H1 (cell line): ENCODE results near the gene PEX12. TPM values are rescaled to one million over a fixed set of nuclear protein-coding genes. Genes with fewer than 3 reads are reported as not detected.

ENCODE experiments used
- CTCF ChIA-PET: fragments of 300-600 bp; sonication (Branson Sonifier 250); formaldehyde crosslinking; loops from one replicate; lab custom pipeline; 2021; ENCODE audit not compliant: partially characterized antibody; lab: Charles Lee
- POLR2A ChIA-PET: fragments of 300-600 bp; sonication (Branson Sonifier 250); formaldehyde crosslinking; loops from one replicate; lab custom pipeline; 2021; ENCODE audit warnings: inconsistent platforms; ENCODE audit not compliant: partially characterized antibody; lab: Charles Lee
- DNase-seq, 2 experiments: peaks; one replicate each; pipeline versions ENCODE4 v3.0.0 to v3.0.0-alpha.2; 2010 to 2022; ENCODE audit warnings: low spot score in 2 of 2, low read depth in 1 of 2, mixed read lengths in 1 of 2
- FAIRE-seq: peaks from 2 replicates; lab custom pipeline; 2011; peaks lifted over from hg19 to GRCh38; lab: Jason Lieb, UNC
- H2AFZ ChIP-seq: 2 replicates; pipeline ENCODE4 v1.8.1; 2012; ENCODE audit warnings: low read length, inconsistent platforms
- H2AK5ac ChIP-seq: 2 replicates; pipeline ENCODE4 v1.6.1; 2013; ENCODE audit warnings: low read depth, low read length
- H2BK120ac ChIP-seq: replicated peaks from 2 replicates; pipeline ENCODE3; 2013; ENCODE audit warnings: low read depth, low read length, inconsistent platforms
- H2BK12ac ChIP-seq: 2 replicates; pipeline ENCODE4 v1.6.1; 2013; ENCODE audit warnings: low read depth, low read length
- H2BK15ac ChIP-seq: 2 replicates; pipeline ENCODE4 v1.6.1; 2013; ENCODE audit warnings: low read length
- H2BK20ac ChIP-seq: 2 replicates; pipeline ENCODE4 v1.6.1; 2013; ENCODE audit warnings: low read length
- H2BK5ac ChIP-seq: 2 replicates; pipeline ENCODE4 v1.6.1; 2013; ENCODE audit warnings: low read depth, low read length
- H3K14ac ChIP-seq: 2 replicates; pipeline ENCODE4 v1.6.1; 2013; ENCODE audit warnings: inconsistent platforms; ENCODE audit not compliant: insufficient read length
- H3K18ac ChIP-seq: 2 replicates; pipeline ENCODE4 v1.6.1; 2013; ENCODE audit warnings: low read length; ENCODE audit errors: extremely low read depth
- H3K23ac ChIP-seq: 2 replicates; pipeline ENCODE4 v1.6.1; 2013; ENCODE audit warnings: inconsistent platforms; ENCODE audit not compliant: insufficient read length
- H3K23me2 ChIP-seq: 2 replicates; pipeline ENCODE4 v1.6.1; 2013; ENCODE audit warnings: low read depth, low read length
- H3K27ac ChIP-seq: 2 replicates; pipeline ENCODE4 v1.6.1; 2011; ENCODE audit warnings: low read depth, low read length, inconsistent platforms
- H3K27me3 ChIP-seq, 4 experiments: replicated peaks in 1 of 4; 1 replicate in 1 of 4; 2 replicates in 3 of 4; pipeline versions ENCODE4 v1.6.1 to v1.8.1; 2011 to 2013; ENCODE audit warnings: low read length in 3 of 4, mild to moderate bottlenecking in 3 of 4, inconsistent platforms in 2 of 4, mixed read lengths in 2 of 4, moderate library complexity in 1 of 4; ENCODE audit not compliant: control insufficient read depth in 3 of 4, insufficient read depth in 3 of 4; ENCODE audit errors: extremely low read depth in 1 of 4
- H3K36me3 ChIP-seq, 4 experiments: 2 replicates each; pipeline versions ENCODE4 v1.6.1 to v1.8.1; 2011 to 2013; ENCODE audit warnings: mild to moderate bottlenecking in 4 of 4, low read length in 3 of 4, moderate library complexity in 2 of 4, control low read depth in 1 of 4, inconsistent platforms in 1 of 4; ENCODE audit not compliant: insufficient read depth in 4 of 4, control insufficient read depth in 2 of 4
- H3K4ac ChIP-seq: replicated peaks from 2 replicates; pipeline ENCODE3; 2013; ENCODE audit warnings: low read length, low read depth, mixed read lengths, inconsistent platforms; ENCODE audit not compliant: insufficient read length
- H3K4me1 ChIP-seq, 4 experiments: replicated peaks in 1 of 4; 1 replicate in 1 of 4; 2 replicates in 3 of 4; pipeline versions ENCODE4 v1.6.1 to v1.8.1; 2011 to 2013; ENCODE audit warnings: low read length in 3 of 4, inconsistent platforms in 2 of 4, mixed read lengths in 1 of 4; ENCODE audit not compliant: insufficient read depth in 4 of 4, control insufficient read depth in 3 of 4
- H3K4me2 ChIP-seq, 2 experiments: 2 replicates each; pipeline versions ENCODE4 v1.6.1 to v1.8.1; 2011 to 2013; ENCODE audit warnings: low read depth in 2 of 2, low read length in 2 of 2, control low read depth in 1 of 2, inconsistent platforms in 1 of 2, mild to moderate bottlenecking in 1 of 2; ENCODE audit not compliant: insufficient read depth in 1 of 2
- H3K4me3 ChIP-seq, 4 experiments: fragments of 200-600, 300-600 bp in 1 of 4; sonication (generic), shearing (Covaris generic), sonication (Bioruptor Twin) in 1 of 4; 2 replicates each; pipeline versions ENCODE4 v1.5.1 to v1.8.1; 2011 to 2016; ENCODE audit warnings: low read length in 4 of 4, low read depth in 3 of 4, control low read depth in 2 of 4, inconsistent platforms in 2 of 4, mild to moderate bottlenecking in 2 of 4, mixed read lengths in 1 of 4, moderate library complexity in 1 of 4; ENCODE audit not compliant: insufficient read depth in 2 of 4; ENCODE audit errors: extremely low read depth in 1 of 4
- H3K56ac ChIP-seq: replicated peaks from 2 replicates; pipeline ENCODE3; 2013; ENCODE audit warnings: low read depth, mild to moderate bottlenecking, mixed read lengths, low read length, inconsistent platforms; ENCODE audit not compliant: insufficient read length
- H3K79me1 ChIP-seq: 2 replicates; pipeline ENCODE4 v1.6.1; 2013; ENCODE audit warnings: low read depth, low read length, control low read depth
- H3K79me2 ChIP-seq, 2 experiments: 2 replicates each; pipeline versions ENCODE4 v1.6.1 to v1.8.1; 2012 to 2013; ENCODE audit warnings: low read length in 2 of 2, mild to moderate bottlenecking in 2 of 2, inconsistent platforms in 1 of 2; ENCODE audit not compliant: insufficient read depth in 2 of 2, control insufficient read depth in 1 of 2
- H3K9ac ChIP-seq, 4 experiments: replicated peaks in 1 of 4; 1 replicate in 1 of 4; 2 replicates in 3 of 4; pipeline versions ENCODE4 v1.6.1 to v1.8.1; 2011 to 2013; ENCODE audit warnings: low read depth in 3 of 4, low read length in 3 of 4, control low read depth in 2 of 4, mild to moderate bottlenecking in 2 of 4, moderate library complexity in 2 of 4, inconsistent platforms in 1 of 4; ENCODE audit errors: extremely low read depth in 1 of 4
- H3K9me3 ChIP-seq, 2 experiments: 2 replicates each; pipeline versions ENCODE4 v1.6.1 to v1.8.1; 2012 to 2013; ENCODE audit warnings: mild to moderate bottlenecking in 2 of 2, moderate library complexity in 2 of 2, control low read depth in 1 of 2, inconsistent platforms in 1 of 2, low read depth in 1 of 2, low read length in 1 of 2, mixed read lengths in 1 of 2; ENCODE audit not compliant: insufficient read depth in 2 of 2
- H4K20me1 ChIP-seq, 2 experiments: replicated peaks in 1 of 2; 2 replicates each; pipeline versions ENCODE3 to v1.8.1; 2011 to 2013; ENCODE audit warnings: inconsistent platforms in 2 of 2, low read length in 2 of 2, mild to moderate bottlenecking in 1 of 2; ENCODE audit not compliant: insufficient read depth in 2 of 2, control insufficient read depth in 1 of 2
- H4K5ac ChIP-seq: 2 replicates; pipeline ENCODE4 v1.6.1; 2013; ENCODE audit warnings: low read length, low read depth, mixed read lengths, inconsistent platforms; ENCODE audit not compliant: insufficient read length
- H4K8ac ChIP-seq: 2 replicates; pipeline ENCODE4 v1.8.0; 2013; ENCODE audit warnings: mild to moderate bottlenecking, moderate library complexity, low read length, inconsistent platforms; ENCODE audit not compliant: insufficient read depth; ENCODE audit errors: extremely low read depth
- H4K91ac ChIP-seq: replicated peaks from 2 replicates; pipeline ENCODE3; 2013; ENCODE audit warnings: low read length, mixed read lengths, inconsistent platforms; ENCODE audit not compliant: insufficient read length
- PHF8 ChIP-seq: fragments of 200-600 bp; sonication (generic); conservative IDR thresholded peaks from 2 replicates; pipeline ENCODE4 v1.7.1; 2012; ENCODE audit warnings: low read depth, mild to moderate bottlenecking, inconsistent platforms, low read length, moderate library complexity
- WGBS, 2 experiments: shearing (Covaris generic) in 1 of 2; methylation state at CpG; one replicate each; pipeline versions ENCODE4 v1.1.6 to v1.1.7; 2013 to 2015; ENCODE audit warnings: low lambda C conversion rate in 2 of 2, mixed read lengths in 2 of 2, inconsistent platforms in 1 of 2, low coverage in 1 of 2, missing lambda C conversion rate in 1 of 2; ENCODE audit not compliant: insufficient replicate concordance in 2 of 2, insufficient coverage in 1 of 2, insufficient read length in 1 of 2; ENCODE audit errors: extremely low coverage in 1 of 2, missing lambda C conversion rate in 1 of 2; 5-methylcytosine and 5-hydroxymethylcytosine counted together
- polyA plus RNA-seq, 7 experiments: library from polyadenylated mRNA; depleted of rRNA in 3 of 7; stranded (reverse) in 5 of 7; unstranded in 2 of 7; fragments of >200 nt in 5 of 7; fragments of 200-250 nt in 2 of 7; gene quantifications; 1 replicate in 5 of 7; 2 replicates in 1 of 7; 4 replicates in 1 of 7; pipeline versions ENCODE4 v1.2.1 to v1.2.3, GENCODE V29; 2011 to 2013; ENCODE audit warnings: missing spikeins in 2 of 7, mixed read lengths in 2 of 7
- total RNA-seq: library from RNA; stranded (reverse); fragmentation: NEBNext Ultra II Directional; extraction: Animal tissue kit (Norgen Biotek cat#: 25700); gene quantifications from 2 replicates; pipeline ENCODE4 v1.2.1, GENCODE V29; 2021

PEX12 gene
- total and polyA plus RNA-seq, 2 of the 8 experiments (the other 6 are each of a cell fraction or from before 2014, with no cell fraction given): 3.0 to 5.9 TPM

- no peaks in the 10 kb centered on the region for H3K23me2 ChIP-seq
- FAIRE-seq: no peak
- H3K9me3 ChIP-seq: no peaks in the 10 kb centered on the region
- peaks cover 2 to 4% of the 10 kb centered on the region in 2 experiments for H4K20me1 ChIP-seq
- no peak overlapping the region for H3K4me2 ChIP-seq
- H2BK5ac ChIP-seq: no peak overlapping the region
- H3K4me1 ChIP-seq: no peaks in the 10 kb centered on the region
- no peak overlapping the region for H3K56ac ChIP-seq
- no peaks in the 10 kb centered on the region; the same call in 1 of the 2 replicates for H3K79me1 ChIP-seq
- CTCF ChIA-PET: interaction anchor here (0.6 to 3.1 kb wide), 12 partner anchors 7 to 154 kb away, joined by 3 to 19 read pairs (median 4); no protein-coding TSS in a partner anchor
- no peak for DNase-seq
- H2BK15ac ChIP-seq: no peak overlapping the region
- no peak overlapping the region for H2BK12ac ChIP-seq
- no peak overlapping the region for H4K8ac ChIP-seq
- H2BK20ac ChIP-seq: no peak overlapping the region
- no peak overlapping the region for H2AFZ ChIP-seq
- H3K14ac ChIP-seq: no peak overlapping the region
- H4K91ac ChIP-seq: no peak overlapping the region
- no peak overlapping the region for H3K9ac ChIP-seq
- 95% methylated on average over 4 of the region's 4 CpGs; no CpG with 5 or more reads in 1 of the 2 experiments for WGBS, 2 experiments
- no peak overlapping the region for H3K18ac ChIP-seq
- H3K4me3 ChIP-seq: 0 out of 8 replicates have a peak overlapping the region, but pooled peaks of 1 of the 4 experiments have one; percentile 0
- TF ChIP-seq PHF8: no peak
- TF ChIP-seq, all 59 proteins: peak for 0
- H3K27ac ChIP-seq: no peak overlapping the region
- no peak overlapping the region for H2BK120ac ChIP-seq
- H2AK5ac ChIP-seq: no peak overlapping the region
- peaks cover 12 to 48% (median 30%) of the 10 kb centered on the region in 4 experiments for H3K36me3 ChIP-seq
- no peak overlapping the region for H3K23ac ChIP-seq
- no peak overlapping the region for H4K5ac ChIP-seq
- H3K4ac ChIP-seq: no peak overlapping the region
- POLR2A ChIA-PET: interaction anchor here (1.6 to 1.7 kb wide), 2 partner anchors 17 to 136 kb away, joined by 3 read pairs; partner anchors contain the start of genes PEX12 and RASL10B
- no peaks in the 10 kb centered on the region for H3K27me3 ChIP-seq
- H3K79me2 ChIP-seq: peaks cover 0 to 20% of the 10 kb centered on the region in 2 experiments; a peak in 2 of 4 replicates
Measured at GRCh38 chr17:35596072-35596471, 17.7 kb upstream of the PEX12 start.
